HG02885 (cell line): Measurements from ENCODE around the gene NDUFB10.

Source experiments
- ATAC-seq: cut with Tn5 transposase; IDR thresholded peaks from one replicate; pipeline ENCODE4 v1.9.1; 2021; ENCODE audit warnings: mild to moderate bottlenecking; ENCODE audit not compliant: unreplicated experiment, poor library complexity

Gene NDUFB10

DNA sequence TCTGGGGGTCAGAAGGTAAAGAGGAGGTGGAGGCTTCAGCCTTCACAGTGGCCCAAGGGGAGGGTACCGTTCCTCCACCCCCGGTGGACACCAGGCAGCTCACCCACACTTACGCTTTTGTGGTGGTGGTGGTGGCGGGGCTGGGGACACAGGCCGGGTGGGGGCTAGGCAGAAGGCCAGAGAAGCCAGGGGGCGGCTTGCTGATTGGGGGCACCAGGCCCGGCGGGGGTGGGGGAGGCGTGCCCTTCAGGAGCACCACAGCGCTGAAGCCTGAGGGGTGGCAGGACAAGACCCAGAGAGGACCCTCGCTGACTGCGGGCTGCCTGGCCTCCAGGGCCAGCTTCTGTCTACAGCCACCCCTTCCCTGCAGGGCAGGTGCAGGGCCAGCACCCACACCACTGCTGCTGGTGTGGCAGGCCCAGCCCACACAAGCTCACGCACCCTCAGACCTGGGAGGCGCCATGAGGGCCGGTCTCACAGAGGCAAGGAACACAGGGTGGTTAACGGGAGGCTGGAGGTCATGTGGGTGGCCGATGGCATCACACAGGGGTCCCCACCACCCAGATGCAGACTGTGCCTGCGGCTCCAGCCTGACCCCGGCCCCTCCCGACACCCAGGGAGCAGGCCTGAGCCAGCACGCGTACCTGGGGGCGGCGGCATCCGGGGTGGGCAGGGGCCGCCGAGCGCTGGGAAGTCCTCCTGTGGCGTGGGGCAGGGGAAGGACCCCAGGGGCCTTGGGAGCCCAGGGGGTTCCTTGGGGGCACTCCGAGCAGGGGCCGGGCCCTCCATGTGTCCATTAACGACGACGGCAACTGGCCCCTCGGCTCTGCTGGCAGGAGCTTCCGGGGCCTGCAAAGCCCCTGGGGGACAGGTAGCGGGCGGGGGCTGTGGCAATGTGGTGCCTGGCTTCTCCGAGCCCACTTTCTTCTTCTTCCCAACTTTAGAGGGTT lies 39.8 kb downstream of the NDUFB10 start:
- ATAC-seq: no peak

DNA sequence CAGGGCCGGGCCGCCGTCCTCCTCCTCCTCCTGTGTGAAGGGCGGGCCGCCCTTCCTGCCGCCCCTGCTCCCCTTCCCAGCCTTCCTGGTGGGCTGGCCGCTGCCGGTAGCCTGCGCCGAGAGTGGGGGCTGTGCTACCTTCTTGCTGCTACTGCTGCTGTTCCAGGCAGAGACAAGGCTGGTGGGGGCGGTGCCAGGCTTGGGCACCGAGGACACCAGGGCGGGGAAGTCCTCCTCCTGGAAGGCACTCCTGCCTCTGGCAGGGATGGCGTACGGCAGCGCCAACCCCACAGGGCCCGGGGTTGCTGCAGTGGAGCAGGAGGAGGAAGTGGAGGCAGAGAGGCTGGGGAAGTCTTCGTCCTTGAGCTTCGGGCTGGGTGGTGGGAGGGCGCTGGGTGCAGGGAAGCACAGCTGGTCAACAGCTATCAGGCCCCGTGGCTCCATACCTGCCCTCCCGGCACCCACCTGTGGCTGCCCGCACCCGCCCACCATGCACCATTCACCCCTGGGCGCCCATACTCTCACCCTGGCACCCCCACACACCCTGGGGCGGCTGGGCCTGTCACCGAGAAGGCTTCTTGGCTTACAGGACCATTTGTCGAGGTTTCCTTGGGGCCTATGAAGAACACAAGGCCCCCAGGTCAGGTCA lies 40.7 kb downstream of the NDUFB10 start:
- no peak for ATAC-seq

DNA sequence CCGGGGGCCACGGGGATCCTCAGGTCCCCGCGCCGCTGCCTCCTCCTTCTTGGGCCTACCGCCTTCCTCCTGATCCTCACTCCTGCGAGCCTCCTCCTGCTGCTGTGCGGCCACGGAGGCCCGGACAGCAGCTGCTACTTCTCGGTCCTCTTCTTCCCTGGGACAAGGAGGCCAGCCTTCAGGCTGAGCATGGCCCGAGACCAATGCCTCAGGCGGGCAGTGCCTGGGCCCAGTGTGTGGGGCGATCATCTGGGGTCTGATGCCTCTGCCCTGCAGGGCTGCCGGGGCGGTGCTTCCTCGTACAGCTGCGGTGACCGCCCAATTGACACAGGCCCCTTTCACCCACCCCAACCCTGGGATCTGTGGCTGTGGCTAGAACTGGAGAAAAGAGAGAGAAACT lies 41.7 kb downstream of the NDUFB10 start:
- ATAC-seq: no peak

DNA sequence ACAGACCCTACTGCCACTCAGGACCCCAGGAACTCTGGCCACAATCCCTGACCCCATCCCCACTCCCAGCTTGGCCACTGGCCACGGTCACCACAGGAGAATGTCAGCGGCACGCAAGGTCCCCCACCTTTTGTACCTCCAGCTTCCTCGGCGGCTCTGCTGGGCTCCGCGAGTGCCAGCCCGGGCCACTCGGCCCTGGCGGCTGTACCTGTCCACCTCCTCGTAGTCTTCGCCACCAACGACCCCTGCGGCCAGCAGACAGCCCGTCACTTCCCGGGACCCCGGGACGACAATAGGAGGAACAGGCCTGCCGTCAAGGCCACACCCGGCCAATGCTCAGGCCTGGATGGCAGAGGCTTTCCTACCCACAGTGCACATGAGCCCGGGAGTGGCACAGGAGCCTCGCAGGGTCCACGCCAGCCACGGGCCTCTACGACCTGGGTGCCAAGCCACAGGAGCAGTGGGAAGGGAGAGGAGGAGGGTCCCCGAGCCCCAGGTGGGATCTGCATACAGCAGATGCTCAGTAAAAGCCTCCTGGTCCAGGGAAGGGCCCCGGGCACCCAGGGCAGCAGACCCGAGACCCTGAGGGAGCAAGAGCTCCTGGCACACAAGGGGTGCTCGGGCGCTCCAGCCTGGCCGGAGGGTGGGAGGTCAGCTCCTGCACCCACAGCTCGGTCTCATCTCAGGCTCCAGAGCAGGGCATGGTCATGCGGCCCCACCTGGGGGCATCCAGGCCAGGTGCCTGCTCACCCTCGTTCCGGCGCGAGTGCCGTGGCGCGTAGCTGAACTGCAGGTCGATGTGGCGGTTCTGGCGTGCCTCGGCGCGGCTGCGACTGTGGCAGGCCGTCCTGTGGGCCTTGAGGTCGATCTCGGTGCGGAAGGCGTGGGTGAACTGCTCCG lies 42.4 kb downstream of the NDUFB10 start:
- ATAC-seq: no peak

DNA sequence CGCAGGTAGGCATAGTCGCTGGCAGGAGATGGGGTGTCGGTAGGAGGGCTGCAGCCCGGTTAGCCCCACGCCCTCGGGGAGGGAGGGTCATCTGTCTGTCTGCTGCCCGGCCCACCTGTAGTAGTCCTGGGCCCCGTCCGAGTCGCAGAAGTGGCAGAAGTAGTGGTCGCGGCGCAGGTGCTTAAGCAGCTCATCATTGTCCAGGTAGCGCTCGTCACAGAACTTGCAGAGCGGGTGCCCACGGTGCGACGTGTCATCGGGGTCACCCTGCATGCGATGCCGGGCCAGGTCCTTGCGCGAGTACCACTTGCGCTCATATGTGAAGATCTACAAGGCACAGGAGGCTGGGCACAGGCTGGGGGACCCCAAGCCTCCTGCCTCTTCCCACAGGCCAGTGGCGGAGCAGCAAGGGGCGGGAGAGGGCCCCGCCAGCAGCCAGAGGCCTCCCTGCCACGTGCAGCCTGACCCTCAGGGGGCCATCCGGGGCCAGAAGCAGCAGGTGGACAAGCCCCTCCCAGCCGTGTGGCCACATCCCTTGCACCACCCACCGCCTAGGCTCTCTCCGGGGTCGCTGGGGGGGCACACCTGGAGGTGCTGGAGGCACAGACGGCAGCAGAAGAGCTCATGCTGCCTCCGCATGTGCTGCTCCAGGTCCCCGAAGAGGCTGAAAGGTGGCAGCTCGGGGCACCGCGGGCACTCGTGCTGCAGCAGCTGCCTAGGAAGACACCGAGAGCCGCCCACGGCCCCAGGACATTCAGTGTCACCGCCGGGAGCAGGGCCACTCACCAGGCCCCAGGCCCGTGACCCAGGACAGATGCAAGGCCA lies 43.3 kb downstream of the NDUFB10 start:
- no peak for ATAC-seq

DNA sequence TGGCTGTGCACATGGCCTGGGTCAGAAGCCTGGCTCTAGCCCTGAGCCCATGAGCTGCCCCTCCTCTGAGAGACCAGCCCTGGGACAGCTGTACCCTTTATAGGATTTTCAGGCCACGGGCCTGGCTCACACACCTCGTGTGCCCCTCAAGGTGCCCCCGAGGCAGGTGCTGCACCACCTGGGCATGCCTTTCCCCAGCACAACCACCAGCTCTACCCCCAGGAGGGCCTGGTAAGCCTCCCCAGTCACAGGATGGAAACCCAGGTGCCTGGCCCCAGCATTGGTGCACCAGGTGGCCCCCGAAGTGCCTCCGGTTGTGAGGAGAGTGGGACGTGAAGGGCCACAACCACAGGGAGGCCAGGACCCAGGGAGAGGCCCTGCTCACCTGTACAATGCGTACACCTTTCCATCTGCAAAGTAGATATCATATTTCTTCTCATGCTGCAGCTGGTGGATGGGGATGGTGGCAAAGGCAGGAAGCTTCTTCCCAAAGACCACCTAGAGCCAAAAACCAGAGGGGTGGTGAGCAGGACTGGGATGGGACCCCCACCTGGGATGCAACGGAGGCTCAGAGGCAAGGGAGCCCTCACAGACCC lies 44.0 kb downstream of the NDUFB10 start:
- ATAC-seq: no peak

DNA sequence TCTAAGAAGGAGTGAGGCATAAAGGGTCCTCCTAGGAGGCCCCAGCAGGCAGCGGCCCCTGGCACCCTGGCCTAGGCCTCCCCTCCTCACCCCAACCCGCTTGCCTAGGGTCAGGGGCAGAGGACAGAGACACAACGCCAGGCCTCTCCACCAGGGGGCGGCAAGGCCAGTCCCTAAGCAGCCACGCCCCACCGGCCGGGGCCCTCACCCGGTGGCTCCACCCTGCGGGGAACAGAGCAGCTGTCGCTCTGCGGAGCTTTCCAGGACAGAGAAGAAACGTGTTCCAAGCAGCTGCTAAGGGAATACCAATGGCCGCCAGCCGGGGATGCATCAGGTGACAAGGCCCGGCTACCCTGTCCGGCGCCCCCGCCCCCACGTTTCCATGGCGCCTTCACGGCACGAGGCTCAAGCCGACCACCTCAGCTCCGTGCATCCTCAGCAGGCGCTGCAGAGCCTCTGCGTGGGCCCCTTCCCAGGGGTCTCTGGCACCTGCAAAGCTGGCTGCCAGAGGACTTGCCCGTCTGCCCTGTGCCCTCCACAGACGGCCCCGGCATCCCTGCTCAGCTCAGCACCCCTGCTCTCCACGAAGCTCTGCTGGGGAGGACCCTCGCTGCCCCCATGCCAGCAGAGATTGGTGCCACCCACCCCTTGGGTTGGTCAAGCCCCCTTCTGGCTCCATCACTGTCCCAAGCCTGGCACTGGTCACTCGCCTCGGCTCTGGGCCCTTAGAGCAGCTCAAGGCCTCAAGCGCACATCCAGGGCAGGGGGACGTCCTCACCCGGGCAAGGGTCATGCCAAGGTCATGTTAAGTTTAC lies 44.7 kb downstream of the NDUFB10 start:
- ATAC-seq: peak; percentile 70

DNA sequence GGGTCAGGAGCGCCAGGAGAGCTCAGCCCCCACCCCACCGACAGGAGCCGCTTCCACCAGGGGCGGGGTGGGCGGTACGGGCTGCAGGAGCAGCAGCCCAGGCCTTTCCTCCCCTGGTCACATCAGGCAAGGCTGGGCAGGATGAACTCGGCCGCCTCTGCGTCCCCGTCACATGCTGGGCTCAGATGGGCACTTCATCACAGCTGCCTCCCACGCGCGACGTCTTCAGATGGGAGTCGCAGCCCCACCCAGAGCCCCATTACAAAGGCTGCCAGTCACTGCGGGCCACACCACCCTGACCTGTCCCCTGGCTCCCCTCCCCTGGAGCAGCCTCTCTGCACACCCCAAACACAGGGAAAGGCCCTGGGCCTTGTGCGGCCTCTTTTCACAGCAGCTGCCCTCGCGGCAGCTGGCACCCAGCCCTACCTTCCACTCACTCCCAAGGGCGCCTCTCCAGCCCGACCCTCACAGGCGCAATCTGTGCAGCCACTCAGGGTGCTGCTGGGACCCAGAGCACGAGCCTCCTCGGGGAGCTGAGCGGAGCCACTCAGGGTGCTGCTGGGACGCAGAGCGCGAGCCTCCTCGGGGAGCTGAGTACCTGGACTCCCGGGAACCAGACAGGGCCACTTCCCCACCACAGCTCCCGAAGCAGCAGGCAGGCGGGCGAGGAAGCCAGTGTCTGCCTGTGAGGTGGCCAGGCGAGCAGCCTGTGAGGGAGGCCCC lies 45.6 kb downstream of the NDUFB10 start:
- ATAC-seq: no peak

DNA sequence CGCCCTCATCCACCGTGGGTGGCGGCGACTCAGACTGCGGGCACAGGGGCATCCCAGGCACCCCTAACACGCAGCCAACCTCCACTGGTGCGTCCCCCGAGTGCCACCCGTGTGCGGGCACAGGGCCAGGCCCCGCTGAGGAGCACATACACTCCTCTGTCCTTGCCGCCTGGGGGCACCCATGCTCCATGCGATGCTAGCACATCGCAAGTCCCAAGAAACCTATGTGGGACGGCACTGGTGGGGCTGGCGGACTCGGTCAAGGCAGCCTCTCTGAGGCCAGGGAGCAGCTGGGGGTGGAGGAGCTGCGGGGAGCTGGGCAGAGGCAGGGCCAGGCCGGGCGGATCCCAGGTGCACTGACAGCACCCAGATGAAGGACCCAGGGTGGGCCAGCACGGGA lies 46.3 kb downstream of the NDUFB10 start:
- no peak for ATAC-seq

DNA sequence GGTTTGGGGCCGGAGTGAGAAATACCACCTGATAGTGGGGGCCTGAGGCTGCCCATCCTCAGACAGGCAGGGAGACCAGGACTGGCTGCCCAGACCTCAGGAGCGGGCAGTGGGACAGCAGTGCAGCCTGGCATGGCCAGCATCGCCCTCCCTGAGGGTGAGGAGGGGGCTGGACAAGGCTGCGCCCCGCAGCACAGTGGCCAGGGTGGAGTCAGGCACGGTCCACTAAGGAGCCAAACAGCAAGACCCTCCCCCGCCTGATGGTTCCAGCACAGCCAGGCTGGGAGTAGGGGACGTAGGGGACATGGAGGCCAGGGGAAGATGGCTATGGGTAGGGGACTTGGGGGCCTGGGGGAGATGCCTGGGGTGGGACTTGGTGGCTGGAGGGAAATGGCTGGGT lies 47.0 kb downstream of the NDUFB10 start:
- no peak for ATAC-seq

DNA sequence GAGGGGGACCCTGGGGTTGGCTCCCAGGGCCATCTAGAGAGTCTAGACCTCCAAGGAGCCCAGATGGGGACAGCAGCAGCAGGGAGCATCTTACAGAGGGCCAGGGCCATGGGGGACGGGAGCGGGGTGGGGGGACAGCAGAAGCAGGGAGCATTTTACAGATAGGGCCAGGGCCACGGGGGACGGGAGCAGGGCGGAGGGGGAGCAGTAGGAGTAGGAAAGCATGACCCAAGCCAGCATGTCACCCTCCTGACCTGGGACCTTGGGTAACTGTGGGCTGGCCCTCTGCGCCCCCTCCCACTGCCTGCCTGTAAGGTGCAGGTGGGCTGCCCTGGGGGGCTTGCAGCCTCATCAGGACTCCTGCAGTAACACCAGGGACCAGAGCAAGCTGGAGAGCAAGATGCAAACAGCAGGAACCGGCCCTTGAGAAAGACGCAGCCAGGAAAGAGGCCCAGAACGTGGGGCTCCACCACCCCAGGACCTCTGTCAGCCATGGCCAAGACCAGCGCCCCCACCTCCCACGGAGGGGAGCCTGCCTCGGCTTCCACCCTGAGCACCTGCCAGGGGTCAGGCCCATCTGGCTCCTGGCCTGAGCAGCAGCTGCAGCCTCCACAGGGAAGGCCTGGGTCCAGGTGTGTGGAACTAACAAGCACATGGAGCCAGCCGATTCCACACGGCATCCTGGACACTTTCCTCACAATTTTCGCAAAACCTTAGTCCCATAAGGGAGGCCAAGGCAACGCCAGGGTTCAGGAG lies 47.9 kb downstream of the NDUFB10 start:
- ATAC-seq: no peak

DNA sequence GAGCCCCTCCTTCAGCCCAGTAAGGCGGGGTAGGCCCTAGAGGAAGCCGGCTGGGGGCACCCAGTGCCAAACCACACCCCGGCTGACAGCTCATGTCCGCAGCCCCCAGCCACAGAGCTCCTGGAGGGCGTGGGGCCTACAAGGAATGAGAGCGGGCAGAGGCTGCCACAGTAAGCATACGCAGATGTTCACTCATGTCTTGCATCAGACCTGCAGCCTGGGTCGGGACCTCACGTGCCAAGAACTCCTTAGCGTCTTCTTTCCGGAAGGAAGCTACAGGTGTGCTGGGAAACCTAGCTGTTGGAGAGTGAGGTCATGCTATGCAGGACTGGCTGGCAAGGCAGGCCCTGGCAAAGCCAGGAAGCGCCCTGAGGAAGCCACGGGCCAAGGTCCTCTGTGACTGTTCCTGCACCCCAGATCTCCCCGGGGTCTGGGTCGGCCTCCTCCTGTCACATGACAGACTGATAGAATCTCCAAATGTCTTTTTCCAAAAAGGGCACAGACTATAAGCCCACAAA lies 48.7 kb downstream of the NDUFB10 start:
- ATAC-seq: no peak

DNA sequence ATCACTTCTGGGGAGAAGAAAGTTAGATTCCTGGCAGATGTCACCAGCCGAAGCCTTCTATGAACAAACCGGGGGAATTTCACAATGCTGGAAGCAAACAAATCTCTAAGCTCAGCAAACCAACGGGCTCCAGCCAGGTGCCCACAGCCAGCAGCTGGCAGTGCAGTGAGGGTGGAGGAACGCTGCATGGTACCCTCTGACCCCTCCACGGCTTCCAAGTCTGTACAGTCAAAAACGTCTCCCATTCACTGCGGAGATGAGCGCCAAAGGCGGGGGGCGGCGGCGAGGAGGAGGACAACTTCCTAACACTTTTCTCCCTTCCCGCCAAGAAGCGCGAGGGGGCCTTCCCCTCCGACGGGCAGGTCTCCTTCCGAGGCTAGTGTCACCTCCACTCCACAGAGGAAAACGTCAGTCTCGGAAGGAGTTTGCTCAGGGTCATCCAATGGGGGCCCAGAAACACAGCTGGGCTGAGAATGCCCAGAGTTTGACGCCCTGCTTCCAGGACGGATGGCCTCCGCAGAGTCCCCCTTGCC lies 49.4 kb downstream of the NDUFB10 start:
- peak; percentile 3 for ATAC-seq

DNA sequence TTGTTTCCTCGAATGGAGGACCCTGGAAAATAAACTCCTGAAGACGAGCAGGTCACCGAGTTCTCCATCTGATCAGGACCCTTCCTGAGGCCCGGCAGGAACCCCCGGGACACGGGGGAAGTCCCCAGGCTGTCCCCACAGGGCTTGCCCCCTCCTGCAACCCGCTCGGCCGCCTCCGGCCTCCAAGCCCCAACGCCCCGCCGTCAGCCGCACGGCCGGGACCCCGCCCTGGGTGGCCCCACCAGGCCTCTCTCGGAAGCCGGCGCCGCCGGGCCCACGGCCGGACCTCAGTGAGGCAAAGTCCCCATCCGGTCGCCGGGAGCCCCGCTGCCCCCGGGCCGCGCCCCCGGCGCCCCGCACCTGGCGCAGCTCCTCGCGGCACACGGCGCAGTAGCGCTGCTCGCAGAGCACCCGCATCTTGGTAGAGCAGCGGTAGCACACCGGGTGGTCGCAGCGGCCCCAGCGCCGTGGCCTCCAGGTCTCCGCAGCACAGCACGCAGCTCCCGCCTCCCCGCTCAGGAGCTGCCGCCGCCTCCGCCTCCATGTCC lies 49.9 kb downstream of the NDUFB10 start:
- peak; percentile 40 for ATAC-seq

DNA sequence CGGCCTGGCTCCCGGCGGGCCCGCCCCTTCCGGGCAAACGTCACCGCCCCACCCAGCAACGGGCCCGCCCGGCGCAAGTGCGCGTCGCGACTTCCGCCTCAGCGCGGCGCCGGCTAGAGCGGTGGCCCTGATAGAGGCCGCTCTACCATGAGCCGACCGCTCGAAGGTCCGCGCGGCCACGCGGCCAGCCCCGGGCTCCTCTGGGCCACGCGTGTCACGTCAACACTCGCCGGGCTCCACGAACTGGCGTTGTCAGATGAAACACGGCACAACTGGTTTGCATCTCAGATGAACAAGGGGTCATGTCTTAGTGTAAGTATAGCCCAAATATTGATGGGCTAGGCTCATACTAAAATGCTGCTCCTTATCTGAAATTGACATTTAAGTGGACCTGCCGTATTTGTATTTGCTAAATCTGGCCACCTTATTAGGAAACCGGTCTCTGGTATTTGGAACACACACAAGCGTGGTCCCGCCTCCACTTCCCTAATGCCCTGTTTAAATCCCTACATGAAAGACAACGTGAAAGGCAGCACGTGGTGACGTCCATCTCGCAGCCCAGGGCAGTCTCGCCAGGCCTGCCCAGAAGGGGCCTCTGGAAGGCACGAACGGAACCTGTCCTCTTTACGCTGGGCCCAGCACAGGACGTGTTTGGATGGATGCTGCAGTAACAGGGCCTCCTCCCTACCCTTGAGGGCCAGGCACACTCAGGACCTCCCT lies 50.6 kb downstream of the NDUFB10 start, which contains the start of gene ZNF598:
TSS of gene ZNF598 (minus strand) at position 31 of the 720 bp plus-strand sequence.
- peak; percentile 91 for ATAC-seq
